HEK293 (cell line): Measurements from ENCODE around the gene ERCC1.

ENCODE experiments used
- CTCF ChIA-PET: fragments of 350-600 bp; formaldehyde crosslinking; extraction: SDS; loops from one replicate; lab custom pipeline; 2021; ENCODE audit warnings: antibody characterized with exemption; lab: Yijun Ruan, JAX
- POLR2A ChIA-PET: fragments of 300-600 bp; formaldehyde crosslinking; extraction: SDS; loops from one replicate; lab custom pipeline; 2020; ENCODE audit warnings: antibody characterized with exemption, inconsistent platforms; lab: Yijun Ruan, JAX
- H3K27ac ChIP-seq: fragments of 200-500 bp; sonication (Bioruptor generic); 2 replicates; pipeline ENCODE4 v1.5.1; 2014; ENCODE audit warnings: low read depth, low read length, control low read depth, inconsistent platforms; ENCODE audit errors: extremely low read depth
- H3K36me3 ChIP-seq, 2 experiments: fragments of 200-500 bp in 1 of 2; sonication (Bioruptor generic) in 1 of 2; 1 replicate in 1 of 2; 2 replicates in 1 of 2; pipeline ENCODE4 v1.5.1; 2014 to 2017; ENCODE audit warnings: inconsistent platforms in 2 of 2, low read length in 2 of 2; ENCODE audit not compliant: control insufficient read depth in 2 of 2, insufficient read depth in 1 of 2
- H3K4me1 ChIP-seq: fragments of 200-500 bp; sonication (Bioruptor generic); 2 replicates; pipeline ENCODE4 v1.5.1; 2014; ENCODE audit warnings: mild to moderate bottlenecking, low read length, inconsistent platforms; ENCODE audit not compliant: control insufficient read depth, insufficient read depth
- H3K4me3 ChIP-seq: 2 replicates; pipeline ENCODE4 v1.5.1; 2011; ENCODE audit warnings: low read depth, mild to moderate bottlenecking, control low read depth, low read length, moderate library complexity
- H3K9me3 ChIP-seq: fragments of 200-500 bp; sonication (Bioruptor generic); 2 replicates; pipeline ENCODE4 v1.5.1; 2014; ENCODE audit warnings: low read depth, low read length, inconsistent platforms; ENCODE audit not compliant: control insufficient read depth, insufficient read depth
- GLIS2 ChIP-seq: fragments of 450-650 bp; formaldehyde crosslinking; IDR thresholded peaks from 2 replicates; pipeline ENCODE4 v1.5.1; 2016; ENCODE audit warnings: missing biosample characterization, missing genetic modification characterization
- HIC1 ChIP-seq: fragments of 450-650 bp; formaldehyde crosslinking; IDR thresholded peaks from 2 replicates; pipeline ENCODE4 v1.5.1; 2016; ENCODE audit warnings: missing biosample characterization, missing genetic modification characterization
- KLF10 ChIP-seq: fragments of 450-650 bp; IDR thresholded peaks from 2 replicates; pipeline ENCODE4 v1.5.1; 2018; ENCODE audit warnings: missing biosample characterization, mild to moderate bottlenecking, missing genetic modification characterization
- KLF7 ChIP-seq: fragments of 450-650 bp; formaldehyde crosslinking; IDR thresholded peaks from 2 replicates; pipeline ENCODE4 v1.5.1; 2016; ENCODE audit warnings: missing biosample characterization, missing genetic modification characterization, borderline replicate concordance
- KLF8 ChIP-seq: fragments of 450-650 bp; formaldehyde crosslinking; IDR thresholded peaks from 2 replicates; pipeline ENCODE4 v1.5.1; 2016; ENCODE audit warnings: missing biosample characterization, missing genetic modification characterization
- KLF9 ChIP-seq: fragments of 450-650 bp; formaldehyde crosslinking; IDR thresholded peaks from 2 replicates; pipeline ENCODE4 v1.5.1; 2016; ENCODE audit warnings: missing biosample characterization, missing genetic modification characterization, low read depth
- MZF1 ChIP-seq: fragments of 450-650 bp; formaldehyde crosslinking; IDR thresholded peaks from 2 replicates; pipeline ENCODE4 v1.5.1; 2017; ENCODE audit warnings: missing biosample characterization, missing genetic modification characterization, borderline replicate concordance
- PBX3 ChIP-seq: sonication (generic); formaldehyde crosslinking; IDR thresholded peaks from 2 replicates; pipeline ENCODE4 v1.8.1; 2022; ENCODE audit warnings: mild to moderate bottlenecking, moderate library complexity, missing genetic modification reagents
- SP2 ChIP-seq: fragments of 450-650 bp; formaldehyde crosslinking; IDR thresholded peaks from 2 replicates; pipeline ENCODE4 v1.5.1; 2016; ENCODE audit warnings: missing biosample characterization, missing genetic modification characterization
- ZFP41 ChIP-seq: fragments of 450-650 bp; formaldehyde crosslinking; IDR thresholded peaks from 2 replicates; pipeline ENCODE4 v1.5.1; 2016; ENCODE audit warnings: missing biosample characterization, missing genetic modification characterization, borderline replicate concordance
- ZNF148 ChIP-seq: fragments of 450-650 bp; formaldehyde crosslinking; IDR thresholded peaks from 2 replicates; pipeline ENCODE4 v1.5.0; 2017; ENCODE audit warnings: missing biosample characterization, missing genetic modification characterization, borderline replicate concordance
- ZNF19 ChIP-seq: fragments of 450-650 bp; formaldehyde crosslinking; IDR thresholded peaks from 2 replicates; pipeline ENCODE4; 2016; ENCODE audit warnings: missing biosample characterization, missing genetic modification characterization, low read depth
- ZNF221 ChIP-seq: fragments of 450-650 bp; formaldehyde crosslinking; IDR thresholded peaks from 2 replicates; pipeline ENCODE4 v1.5.1; 2017; ENCODE audit warnings: missing biosample characterization, missing genetic modification characterization, borderline replicate concordance
- ZNF24 ChIP-seq: fragments of 450-650 bp; formaldehyde crosslinking; IDR thresholded peaks from 2 replicates; pipeline ENCODE4 v1.5.1; 2016; ENCODE audit warnings: missing biosample characterization, missing genetic modification characterization
- ZNF513 ChIP-seq: fragments of 450-650 bp; IDR thresholded peaks from 2 replicates; pipeline ENCODE4 v1.5.1; 2018; ENCODE audit warnings: missing biosample characterization, missing genetic modification characterization
- ZNF530 ChIP-seq: fragments of 450-650 bp; formaldehyde crosslinking; IDR thresholded peaks from 2 replicates; pipeline ENCODE4 v1.5.1; 2016; ENCODE audit warnings: low read depth, missing biosample characterization, missing genetic modification characterization
- ZNF561 ChIP-seq: fragments of 450-650 bp; IDR thresholded peaks from 2 replicates; pipeline ENCODE4 v1.5.1; 2018; ENCODE audit warnings: missing biosample characterization, missing genetic modification characterization, borderline replicate concordance
- ZNF624 ChIP-seq: fragments of 450-650 bp; formaldehyde crosslinking; IDR thresholded peaks from 2 replicates; pipeline ENCODE4 v1.5.1; 2017; ENCODE audit warnings: missing biosample characterization, missing genetic modification characterization
- ZNF664 ChIP-seq: fragments of 450-650 bp; formaldehyde crosslinking; IDR thresholded peaks from 2 replicates; pipeline ENCODE4 v1.5.1; 2016; ENCODE audit warnings: missing biosample characterization, missing genetic modification characterization
- TF ChIP-seq, protein P1 (sequence below): fragments of 450-650 bp; formaldehyde crosslinking; conservative IDR thresholded peaks from 2 replicates; pipeline ENCODE4 v1.5.1; 2016; ENCODE audit warnings: low read depth, missing biosample characterization, missing genetic modification characterization
- TF ChIP-seq, protein P2 (sequence below): fragments of 450-650 bp; formaldehyde crosslinking; optimal IDR thresholded peaks from 2 replicates; pipeline ENCODE3; 2016; ENCODE audit warnings: missing biosample characterization, mild to moderate bottlenecking, missing genetic modification characterization

Gene ERCC1

GRCh38 chr19:45428384-45429231 lies 4.9 kb upstream of the ERCC1 start:
- Histone ChIP-seq H3K9me3 (no peaks in the 10 kb centered on the region), H3K36me3 (no peaks in the 10 kb centered on the region), H3K4me1 (peaks cover 7% of the 10 kb centered on the region), H3K4me3 (peak overlapping the region; percentile 40), H3K27ac (no peak overlapping the region; the same call in 1 of the 2 replicates)
- ChIA-PET POLR2A (interaction anchor here (0.8 to 0.9 kb wide), 2 partner anchors 39 to 50 kb away, joined by 3 read pairs; partner anchors contain the start of gene FOSB), CTCF (interaction anchor here (0.7 to 3.7 kb wide), 17 partner anchors 11 to 1507 kb away, joined by 3 to 27 read pairs (median 4); partner anchors contain the start of gene EML2)
- 0 out of 2 replicates have a peak, but pooled peaks have one; percentile 21 for TF ChIP-seq ZNF561 (tag by site-specific recombination)
- TF ChIP-seq PBX3 (CRISPR knock-in tag): no peak
- TF ChIP-seq ZNF624 (tag by site-specific recombination): no peak
- TF ChIP-seq HIC1 (tag by site-specific recombination): no peak
- TF ChIP-seq GLIS2 (tag by site-specific recombination): peak; percentile 71
- TF ChIP-seq KLF10 (tag by site-specific recombination): no peak
- TF ChIP-seq, protein P1, sequence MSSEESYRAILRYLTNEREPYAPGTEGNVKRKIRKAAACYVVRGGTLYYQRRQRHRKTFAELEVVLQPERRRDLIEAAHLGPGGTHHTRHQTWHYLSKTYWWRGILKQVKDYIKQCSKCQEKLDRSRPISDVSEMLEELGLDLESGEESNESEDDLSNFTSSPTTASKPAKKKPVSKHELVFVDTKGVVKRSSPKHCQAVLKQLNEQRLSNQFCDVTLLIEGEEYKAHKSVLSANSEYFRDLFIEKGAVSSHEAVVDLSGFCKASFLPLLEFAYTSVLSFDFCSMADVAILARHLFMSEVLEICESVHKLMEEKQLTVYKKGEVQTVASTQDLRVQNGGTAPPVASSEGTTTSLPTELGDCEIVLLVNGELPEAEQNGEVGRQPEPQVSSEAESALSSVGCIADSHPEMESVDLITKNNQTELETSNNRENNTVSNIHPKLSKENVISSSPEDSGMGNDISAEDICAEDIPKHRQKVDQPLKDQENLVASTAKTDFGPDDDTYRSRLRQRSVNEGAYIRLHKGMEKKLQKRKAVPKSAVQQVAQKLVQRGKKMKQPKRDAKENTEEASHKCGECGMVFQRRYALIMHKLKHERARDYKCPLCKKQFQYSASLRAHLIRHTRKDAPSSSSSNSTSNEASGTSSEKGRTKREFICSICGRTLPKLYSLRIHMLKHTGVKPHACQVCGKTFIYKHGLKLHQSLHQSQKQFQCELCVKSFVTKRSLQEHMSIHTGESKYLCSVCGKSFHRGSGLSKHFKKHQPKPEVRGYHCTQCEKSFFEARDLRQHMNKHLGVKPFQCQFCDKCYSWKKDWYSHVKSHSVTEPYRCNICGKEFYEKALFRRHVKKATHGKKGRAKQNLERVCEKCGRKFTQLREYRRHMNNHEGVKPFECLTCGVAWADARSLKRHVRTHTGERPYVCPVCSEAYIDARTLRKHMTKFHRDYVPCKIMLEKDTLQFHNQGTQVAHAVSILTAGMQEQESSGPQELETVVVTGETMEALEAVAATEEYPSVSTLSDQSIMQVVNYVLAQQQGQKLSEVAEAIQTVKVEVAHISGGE (tag by site-specific recombination): peak; percentile 42; the same call in 1 of the 2 replicates
- peak; percentile 14; the same call in 1 of the 2 replicates for TF ChIP-seq SP2 (tag by site-specific recombination)
- TF ChIP-seq KLF9 (tag by site-specific recombination): 0 out of 2 replicates have a peak, but pooled peaks have one; percentile 13
- TF ChIP-seq ZNF24 (tag by site-specific recombination): 0 out of 2 replicates have a peak, but pooled peaks have one; percentile 19
- no peak for TF ChIP-seq ZNF221 (tag by site-specific recombination)
- TF ChIP-seq ZNF664 (tag by site-specific recombination): peak; percentile 34; the same call in 1 of the 2 replicates
- TF ChIP-seq, protein P2, sequence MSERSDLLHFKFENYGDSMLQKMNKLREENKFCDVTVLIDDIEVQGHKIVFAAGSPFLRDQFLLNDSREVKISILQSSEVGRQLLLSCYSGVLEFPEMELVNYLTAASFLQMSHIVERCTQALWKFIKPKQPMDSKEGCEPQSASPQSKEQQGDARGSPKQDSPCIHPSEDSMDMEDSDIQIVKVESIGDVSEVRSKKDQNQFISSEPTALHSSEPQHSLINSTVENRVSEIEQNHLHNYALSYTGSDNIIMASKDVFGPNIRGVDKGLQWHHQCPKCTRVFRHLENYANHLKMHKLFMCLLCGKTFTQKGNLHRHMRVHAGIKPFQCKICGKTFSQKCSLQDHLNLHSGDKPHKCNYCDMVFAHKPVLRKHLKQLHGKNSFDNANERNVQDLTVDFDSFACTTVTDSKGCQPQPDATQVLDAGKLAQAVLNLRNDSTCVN (tag by site-specific recombination): peak; percentile 61
- TF ChIP-seq ZNF148 (tag by site-specific recombination): no peak
- TF ChIP-seq ZNF530 (tag by site-specific recombination): no peak
- TF ChIP-seq ZFP41 (tag by site-specific recombination): no peak
- TF ChIP-seq ZNF513 (tag by site-specific recombination): no peak
- TF ChIP-seq KLF8: peak; percentile 26; the same call in 1 of the 2 replicates
- 0 out of 2 replicates have a peak, but pooled peaks have one; percentile 32 for TF ChIP-seq MZF1 (tag by site-specific recombination)
- TF ChIP-seq KLF7 (tag by site-specific recombination): 0 out of 2 replicates have a peak, but pooled peaks have one; percentile 15
- no peak for TF ChIP-seq ZNF19 (tag by site-specific recombination)
